NCI-H128 (cell line): Measurements from ENCODE around the gene RBBP8NL.

Experiments
- DNase-seq: peaks from one replicate; lab custom pipeline; 2025; ENCODE audit not compliant: unreplicated experiment; lab: John Stamatoyannopoulos, UW

Gene RBBP8NL

DNA sequence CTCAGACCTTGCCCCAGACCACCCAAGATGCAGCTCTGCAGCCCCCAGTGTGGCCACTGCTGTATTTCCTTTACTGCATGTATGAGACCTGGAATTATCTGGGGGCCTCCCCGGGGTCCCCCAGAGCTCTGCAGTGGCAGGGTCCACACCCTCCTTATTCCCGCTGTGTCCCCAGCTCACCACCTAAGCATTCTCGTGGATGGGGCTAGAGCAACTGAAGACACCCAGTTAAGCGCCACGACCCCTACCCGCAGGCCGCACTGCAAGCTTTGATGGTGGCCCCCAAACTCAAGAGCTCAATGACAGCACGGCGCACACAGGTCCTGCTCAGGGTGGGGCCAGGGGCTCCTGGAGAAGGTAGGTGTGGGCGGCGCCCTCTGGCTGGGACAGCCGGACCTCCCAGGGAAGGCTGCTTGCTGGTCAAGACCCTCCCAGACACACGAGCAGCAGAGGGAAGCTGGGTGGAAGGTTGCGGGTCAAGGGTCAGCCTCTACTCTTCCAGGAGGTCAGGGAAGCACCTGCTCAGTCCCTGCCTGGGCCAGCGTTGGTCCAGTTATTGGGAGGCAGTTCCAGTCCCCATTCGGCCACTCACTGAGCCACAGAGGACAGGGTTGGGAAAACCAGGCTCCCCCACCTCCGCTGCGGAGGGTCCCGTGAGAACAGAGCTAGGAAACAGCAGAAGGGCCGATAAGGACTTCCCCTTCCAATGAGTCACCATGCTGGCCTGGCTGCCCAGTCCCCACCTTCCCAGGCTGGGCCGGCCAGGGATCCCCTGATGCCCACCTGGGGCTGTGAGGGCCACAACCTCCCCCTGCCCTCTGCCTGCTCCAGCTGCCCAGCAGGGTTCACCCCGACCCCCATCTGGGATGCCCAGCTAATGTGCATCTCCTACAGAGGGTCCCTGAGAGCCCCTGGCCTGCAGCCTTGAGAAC lies 63.2 kb downstream of the RBBP8NL start:
- no peak for DNase-seq

DNA sequence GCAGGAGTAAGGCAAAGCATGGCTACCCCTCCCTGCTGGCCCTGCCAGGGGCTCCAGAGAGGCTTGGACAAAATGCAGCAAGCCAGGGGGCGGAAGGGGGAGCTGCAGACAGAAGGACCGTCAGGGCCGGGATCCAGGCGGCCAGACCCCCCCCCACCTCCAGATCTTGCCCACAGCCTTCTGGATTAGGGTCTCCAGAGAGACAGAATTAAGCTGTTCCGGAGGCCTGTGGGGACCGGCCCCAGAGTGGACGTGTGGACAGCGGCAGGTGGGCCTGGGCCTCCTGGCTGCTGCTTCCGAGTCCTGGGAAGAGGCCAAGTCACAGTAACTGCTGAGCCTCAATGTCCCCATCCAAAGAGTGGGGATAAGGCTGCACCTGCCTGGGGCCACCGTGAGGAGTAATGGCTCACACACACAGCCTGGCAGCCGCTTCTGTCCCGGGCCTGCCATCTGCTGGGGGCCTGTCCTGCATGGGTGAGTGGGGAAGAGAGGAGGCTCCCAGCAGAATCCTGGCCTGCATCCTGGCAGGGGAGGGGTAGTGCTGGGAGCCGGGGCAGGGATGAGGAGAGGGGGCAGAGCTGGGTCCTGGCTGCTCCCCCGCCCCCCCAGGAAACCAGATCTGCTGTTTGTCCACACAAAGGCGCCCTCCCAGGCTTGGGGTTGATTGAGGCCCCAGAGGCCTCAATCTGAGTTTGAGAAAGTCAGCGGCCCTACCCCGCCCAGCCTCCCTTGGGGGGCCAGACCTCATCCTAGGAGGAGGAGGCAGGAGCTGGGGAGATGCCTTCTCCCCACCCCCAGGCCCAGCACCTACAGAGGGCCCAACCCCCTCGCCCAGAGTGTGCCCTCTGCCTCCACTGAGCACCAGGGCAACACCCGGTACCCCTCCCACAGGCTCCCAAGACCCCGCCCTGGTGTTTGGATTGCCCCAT lies 64.1 kb downstream of the RBBP8NL start:
- DNase-seq = no peak

DNA sequence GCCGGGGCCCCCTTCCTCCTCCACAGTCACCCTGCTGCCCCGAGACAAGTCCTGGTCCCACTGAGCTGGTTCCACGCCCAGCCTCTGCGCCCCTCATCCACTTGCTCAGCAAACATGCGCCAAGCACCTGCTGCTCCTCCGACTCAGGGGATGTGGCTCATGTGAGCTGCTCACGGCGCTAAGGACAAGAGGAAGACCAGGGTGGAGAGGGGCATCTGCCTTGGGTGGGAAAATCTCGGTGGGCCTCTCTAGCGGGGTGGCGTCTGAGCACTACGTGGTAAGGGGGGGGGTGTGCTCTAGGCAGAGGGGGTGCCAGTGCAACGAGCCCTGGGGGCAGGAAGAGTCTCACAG lies 64.8 kb downstream of the RBBP8NL start:
- DNase-seq = no peak

DNA sequence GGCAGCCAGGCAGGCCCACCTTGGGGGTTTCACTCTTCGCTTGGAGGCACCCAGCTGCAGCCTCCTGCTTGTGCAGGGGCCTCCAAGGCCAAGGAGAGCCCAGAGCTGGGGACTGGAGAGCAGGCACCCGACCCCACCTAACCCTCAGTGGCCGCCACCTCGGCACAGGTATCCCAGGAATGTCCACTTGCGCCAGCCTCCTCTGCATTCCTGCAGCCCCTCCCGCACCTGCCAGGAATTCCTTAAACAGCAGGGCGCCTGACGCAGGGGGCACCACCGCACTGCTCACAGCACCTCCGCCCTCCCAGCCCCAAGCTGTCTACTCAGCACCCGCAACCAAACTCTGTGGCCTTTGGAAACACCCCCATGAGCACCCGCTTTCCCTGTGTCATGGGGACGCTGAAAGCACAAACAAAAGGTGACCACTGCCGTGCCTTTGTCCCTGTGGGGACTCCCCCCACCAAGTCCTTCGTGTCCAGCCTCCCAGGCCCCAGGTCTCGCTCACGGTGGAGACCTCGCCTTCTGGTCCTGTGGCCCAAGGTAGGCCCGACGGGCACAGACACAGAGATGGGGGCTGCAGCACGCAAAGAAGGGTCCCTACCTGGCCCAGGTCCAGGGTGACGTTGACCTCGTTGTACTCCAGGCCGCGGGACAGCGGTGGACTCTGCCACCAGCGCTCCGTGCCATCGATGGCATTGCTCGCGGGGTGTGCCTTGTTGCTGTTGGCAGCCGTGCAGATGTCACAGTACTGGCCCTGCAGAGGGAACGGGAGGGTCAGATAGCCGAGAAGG lies 65.3 kb downstream of the RBBP8NL start:
- DNase-seq = no peak

DNA sequence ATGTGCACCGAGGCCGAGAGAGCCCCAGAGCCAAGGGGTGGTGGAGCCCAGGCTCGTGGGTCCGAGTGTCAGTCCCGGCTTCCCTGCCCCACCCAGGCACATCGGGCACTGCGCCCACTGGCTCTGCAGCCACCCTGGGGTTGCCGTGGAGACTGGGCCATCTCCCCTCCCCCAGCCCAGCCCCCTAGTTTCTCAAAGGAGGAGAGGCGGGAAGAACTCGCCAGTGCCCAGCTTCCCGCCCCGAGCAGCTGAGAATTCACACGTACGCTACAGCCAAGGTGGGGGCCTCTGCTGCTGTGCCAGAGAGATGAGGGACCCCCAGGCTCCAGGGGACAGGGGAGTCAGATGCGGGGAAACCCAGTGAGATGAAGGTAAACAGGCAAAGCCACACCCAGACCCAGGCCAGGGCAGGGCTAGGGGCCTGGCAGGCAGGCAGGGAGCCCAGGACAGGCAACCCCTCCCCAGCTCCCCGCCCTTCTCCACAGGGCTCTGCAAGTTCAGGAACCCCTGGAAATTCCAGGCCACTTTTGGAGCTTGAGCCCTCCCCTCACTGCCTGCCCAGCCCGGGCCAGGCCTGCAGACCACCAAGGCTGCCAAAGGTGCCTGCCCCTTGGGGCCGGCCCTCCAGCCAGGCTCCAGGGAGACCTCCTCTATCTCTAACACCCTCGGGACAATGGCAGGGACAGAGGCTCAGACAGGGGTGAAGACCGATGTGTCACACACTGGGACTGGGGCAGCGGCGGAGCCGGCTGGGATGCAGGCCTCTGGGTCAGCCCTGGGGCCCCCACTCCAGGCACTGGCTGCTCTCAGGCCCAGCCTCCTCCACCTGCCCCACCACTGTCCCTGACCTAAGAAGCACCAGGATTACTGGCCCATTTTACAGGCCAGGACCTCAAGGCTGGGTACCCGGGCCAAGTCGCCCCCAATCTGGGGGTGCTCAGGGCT lies 66.2 kb downstream of the RBBP8NL start:
- no peak for DNase-seq
